Measurements from ENCODE around the gene STAC. TPM values are rescaled to one million over a fixed set of nuclear protein-coding genes. Genes with fewer than 3 reads are reported as not detected.
"Not testable (repeated sequence)": the region's sequence is repeated elsewhere in the genome, so short reads cannot be mapped to it uniquely, and the experiment has no call there.

Gene STAC
- total and polyA plus RNA-seq, 12 donors, result 0.13 to 1.5 (median 0.42) TPM

- no peak overlapping the region for H3K4me3 ChIP-seq
- H3K27ac ChIP-seq, result no peak overlapping the region
- H3K27me3 ChIP-seq, result no peaks in the 10 kb centered on the region
- no peaks in the 10 kb centered on the region for H3K4me1 ChIP-seq
- 72 to 80% methylated on average over 2 of the region's 2 CpGs for WGBS, 2 donors
- no peaks in the 10 kb centered on the region for H3K36me3 ChIP-seq
- TF ChIP-seq CTCF (IDR thresholded peaks at IDR 0.05), result no peak
- DNase-seq, result no peak
- intact Hi-C loops (cut with DNase I), result no loop called here
- peaks cover 0 to 44% (median 16%) of the 10 kb centered on the region in 11 donors for H3K9me3 ChIP-seq
- no peak for ATAC-seq
These were observed 194.9 kb downstream of the STAC start for GRCh38 chr3:36575241-36575640.

GRCh38 chr3:36578418-36578817 lies 198.1 kb downstream of the STAC start:
- H3K36me3 ChIP-seq; DNase-seq; H3K27ac ChIP-seq; H3K27me3 ChIP-seq; ATAC-seq; H3K4me3 ChIP-seq; H3K4me1 ChIP-seq; intact Hi-C loops (cut with DNase I): not testable (repeated sequence)
- 73 to 83% methylated on average over 4 of the region's 4 CpGs for WGBS, 2 donors
- peaks cover 0 to 39% (median 16%) of the 10 kb centered on the region in 11 donors for H3K9me3 ChIP-seq

- intact Hi-C loops (cut with DNase I), result no loop called here
- Histone ChIP-seq H3K36me3 (no peaks in the 10 kb centered on the region), H3K4me1 (no peaks in the 10 kb centered on the region), H3K27ac (no peak overlapping the region), H3K4me3 (no peak overlapping the region), H3K9me3 (peaks cover 0 to 44% (median 15%) of the 10 kb centered on the region in 11 donors), H3K27me3 (no peaks in the 10 kb centered on the region)
- 56% methylated on average over 1 of the region's 1 CpG for WGBS, 2 donors
- TF ChIP-seq CTCF (IDR thresholded peaks at IDR 0.05), result no peak
- no peak for ATAC-seq
- no peak for DNase-seq
These were observed 199.4 kb downstream of the STAC start for GRCh38 chr3:36579746-36580145.

- Histone ChIP-seq H3K27ac (no peak overlapping the region), H3K9me3 (peaks cover 0 to 52% (median 15%) of the 10 kb centered on the region in 11 donors), H3K4me1 (no peaks in the 10 kb centered on the region), H3K36me3 (no peaks in the 10 kb centered on the region), H3K27me3 (no peaks in the 10 kb centered on the region), H3K4me3 (no peak overlapping the region)
- TF ChIP-seq CTCF (IDR thresholded peaks at IDR 0.05), result no peak
- no peak for DNase-seq
- 54 to 61% methylated on average over 2 of the region's 2 CpGs for WGBS, 2 donors
- ATAC-seq, result no peak
- intact Hi-C loops (cut with DNase I), result no loop called here
These were observed 200.4 kb downstream of the STAC start for GRCh38 chr3:36580716-36581115.

GRCh38 chr3:36591959-36592358 lies 211.7 kb downstream of the STAC start:
- Histone ChIP-seq H3K9me3 (peaks cover 0 to 23% (median 7%) of the 10 kb centered on the region in 11 donors), H3K36me3 (no peaks in the 10 kb centered on the region), H3K27ac (no peak overlapping the region), H3K27me3 (peaks cover 0 to 8% (median 0%) of the 10 kb centered on the region in 7 donors), H3K4me3 (no peak overlapping the region), H3K4me1 (no peaks in the 10 kb centered on the region)
- intact Hi-C loops (cut with DNase I), result no loop called here
- DNase-seq (no peak), ATAC-seq (no peak)
- 62 to 67% methylated on average over 3 of the region's 3 CpGs for WGBS, 2 donors
- TF ChIP-seq CTCF (IDR thresholded peaks at IDR 0.05), result no peak
